Activated T-cell treated with anti-CD3 and anti-CD28 coated beads for 24 hours (primary cell): Measurements from ENCODE around the gene AQP12A.

Experiments
- DNase-seq: peaks from one replicate; pipeline ENCODE4 v3.0.0-alpha.2; 2020; ENCODE audit warnings: low read depth

The AQP12A gene

GRCh38 chr2:240745456-240745855, 53.8 kb downstream of the AQP12A start:
- DNase-seq, result no peak

DNA sequence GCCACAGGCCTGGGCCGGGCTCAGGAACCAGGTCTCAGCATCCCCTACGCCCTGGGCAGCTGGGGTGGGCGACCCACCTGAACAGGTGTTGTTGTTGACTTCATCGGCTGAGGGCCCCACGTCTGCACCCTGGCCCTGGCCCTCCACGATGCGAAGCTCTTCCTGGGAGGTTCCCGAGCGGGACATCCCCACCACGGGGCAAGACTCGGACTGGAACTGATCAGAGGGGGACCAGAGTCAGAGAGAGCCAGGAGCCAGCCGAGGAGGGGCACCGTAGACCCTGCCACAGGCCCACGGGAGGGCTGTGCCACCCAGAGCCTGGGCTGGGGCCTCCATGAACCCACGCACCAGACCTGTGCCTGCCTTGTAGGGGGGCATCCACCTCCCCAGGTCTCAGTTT, 54.3 kb downstream of the AQP12A start:
- no peak for DNase-seq

- no peak for DNase-seq
These were observed 55.0 kb downstream of the AQP12A start for GRCh38 chr2:240746671-240747070.

- DNase-seq, result no peak
These were observed 55.6 kb downstream of the AQP12A start for GRCh38 chr2:240747256-240747655.
